MG63 (cell line): ENCODE data around the gene TPGS2. TPM values are rescaled to one million over a fixed set of nuclear protein-coding genes. Genes with fewer than 3 reads are reported as not detected.
A peak's percentile ranks its signal among the peaks of the same experiment; 100 is the strongest.
"Not testable (repeated sequence)": the region's sequence is repeated elsewhere in the genome, so short reads cannot be mapped to it uniquely, and the experiment has no call there.

Source experiments
- DNase-seq: peaks from one replicate; pipeline ENCODE4 v3.0.0-alpha.2; 2020
- H3K27me3 ChIP-seq: fragments of 250-450 bp; sonication (Bioruptor Pico); 2 replicates; pipeline ENCODE4 v1.5.1; 2020; ENCODE audit warnings: mild to moderate bottlenecking, moderate library complexity
- H3K36me3 ChIP-seq: fragments of 250-450 bp; sonication (Bioruptor Pico); 2 replicates; pipeline ENCODE4 v1.5.1; 2020; ENCODE audit warnings: mild to moderate bottlenecking, moderate library complexity
- H3K4me3 ChIP-seq: fragments of 250-450 bp; sonication (Bioruptor Pico); 2 replicates; pipeline ENCODE4 v1.5.1; 2020; ENCODE audit warnings: mild to moderate bottlenecking, moderate library complexity
- H3K9me3 ChIP-seq: fragments of 250-450 bp; sonication (Bioruptor Pico); 2 replicates; pipeline ENCODE4 v1.5.1; 2020; ENCODE audit warnings: mild to moderate bottlenecking, moderate library complexity
- total RNA-seq: library from RNA; depleted of rRNA; stranded (reverse); fragments of >200 nt; shearing (Covaris generic); gene quantifications from 2 replicates; pipeline ENCODE4 v1.2.3, GENCODE V29; 2014; ENCODE audit warnings: low replicate concordance; rRNA removed

Gene TPGS2
- total RNA-seq, 1 experiment from 2014 or later = 127 TPM

DNA sequence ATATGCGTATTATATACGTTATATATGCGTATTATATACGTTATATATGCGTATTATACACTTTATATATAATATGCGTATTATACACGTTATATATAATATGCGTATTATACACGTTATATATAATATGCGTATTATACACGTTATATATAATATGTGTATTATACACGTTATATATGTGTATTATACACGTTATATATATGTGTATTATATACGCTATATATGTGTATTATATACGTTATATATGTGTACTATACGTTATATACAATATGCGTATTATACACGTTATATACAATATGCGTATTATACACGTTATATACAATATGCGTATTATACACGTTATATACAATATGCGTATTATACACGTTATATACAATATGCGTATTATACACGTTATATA lies 65.8 kb downstream of the TPGS2 start:
- H3K4me3 ChIP-seq, H3K27me3 ChIP-seq, H3K9me3 ChIP-seq, DNase-seq, H3K36me3 ChIP-seq: not testable (repeated sequence)

DNA sequence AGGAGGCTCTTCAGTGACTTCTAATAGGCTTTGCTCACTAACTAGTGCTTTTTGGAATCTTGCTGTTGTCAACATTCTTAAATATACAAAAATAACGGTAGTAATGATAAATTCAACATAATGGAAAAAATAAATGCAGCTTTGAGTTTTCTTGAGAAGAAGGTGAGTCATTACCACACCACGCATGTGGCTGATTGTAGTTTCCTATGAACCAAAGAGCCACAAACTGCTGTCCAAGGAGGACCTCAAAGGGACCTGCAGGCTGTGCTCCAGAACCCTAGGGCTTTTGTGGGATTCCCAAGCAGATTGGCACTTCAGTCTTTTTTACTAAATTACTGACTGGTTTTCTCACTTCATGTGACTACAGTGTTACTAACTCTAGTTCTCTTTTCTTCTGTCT lies 66.7 kb downstream of the TPGS2 start:
- DNase-seq = no peak
- no peak overlapping the region for H3K4me3 ChIP-seq
- H3K9me3 ChIP-seq = no peaks in the 10 kb centered on the region
- no peaks in the 10 kb centered on the region for H3K27me3 ChIP-seq
- no peaks in the 10 kb centered on the region for H3K36me3 ChIP-seq

DNA sequence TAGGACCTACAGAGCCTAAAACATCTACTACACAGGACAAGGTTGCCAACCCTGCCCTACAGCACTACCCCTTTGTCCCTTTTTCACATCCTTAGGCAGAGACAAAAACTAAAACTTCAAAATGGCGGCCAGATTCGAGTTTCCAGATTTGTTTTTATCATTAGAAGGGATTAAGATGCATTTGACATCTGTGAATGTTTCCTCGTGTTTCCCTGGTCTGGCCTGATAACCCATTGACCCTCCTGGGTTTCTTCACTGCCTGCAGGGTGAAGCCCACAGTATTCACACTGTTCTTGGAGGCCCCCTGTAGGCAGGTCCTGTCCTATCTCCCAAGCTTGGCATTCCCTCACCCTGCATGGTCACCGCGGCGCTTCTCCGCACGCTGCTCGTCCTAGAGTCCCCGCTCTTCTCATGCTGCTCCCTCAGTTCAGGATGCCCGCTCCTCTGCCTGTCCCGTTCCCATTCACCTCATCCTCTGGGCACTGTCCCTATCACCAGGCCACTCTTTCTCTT lies 67.6 kb downstream of the TPGS2 start:
- Histone ChIP-seq H3K9me3 (no peaks in the 10 kb centered on the region), H3K36me3 (no peaks in the 10 kb centered on the region), H3K4me3 (no peak overlapping the region), H3K27me3 (no peaks in the 10 kb centered on the region)
- no peak for DNase-seq

DNA sequence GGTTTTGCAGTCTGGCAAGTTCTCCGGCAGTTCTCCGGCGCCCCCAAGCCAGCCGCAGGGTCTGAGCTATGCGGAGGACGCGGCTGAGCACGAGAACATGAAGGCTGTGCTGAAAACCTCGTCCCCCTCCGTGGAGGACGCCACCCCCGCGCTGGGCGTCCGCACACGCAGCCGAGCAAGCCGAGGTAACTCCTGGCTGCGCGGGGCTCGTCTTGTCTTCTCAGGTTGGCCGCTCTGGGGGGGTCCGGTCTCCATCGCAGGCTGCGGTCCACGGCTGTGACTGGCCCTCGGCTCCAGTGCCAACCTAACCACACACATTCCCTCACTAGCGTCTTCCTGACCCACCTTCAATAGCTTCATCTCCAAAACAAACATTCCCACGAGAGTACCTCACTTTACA lies 68.2 kb downstream of the TPGS2 start:
- Histone ChIP-seq H3K36me3 (no peaks in the 10 kb centered on the region), H3K9me3 (no peaks in the 10 kb centered on the region), H3K27me3 (no peaks in the 10 kb centered on the region), H3K4me3 (no peak overlapping the region)
- no peak for DNase-seq

DNA sequence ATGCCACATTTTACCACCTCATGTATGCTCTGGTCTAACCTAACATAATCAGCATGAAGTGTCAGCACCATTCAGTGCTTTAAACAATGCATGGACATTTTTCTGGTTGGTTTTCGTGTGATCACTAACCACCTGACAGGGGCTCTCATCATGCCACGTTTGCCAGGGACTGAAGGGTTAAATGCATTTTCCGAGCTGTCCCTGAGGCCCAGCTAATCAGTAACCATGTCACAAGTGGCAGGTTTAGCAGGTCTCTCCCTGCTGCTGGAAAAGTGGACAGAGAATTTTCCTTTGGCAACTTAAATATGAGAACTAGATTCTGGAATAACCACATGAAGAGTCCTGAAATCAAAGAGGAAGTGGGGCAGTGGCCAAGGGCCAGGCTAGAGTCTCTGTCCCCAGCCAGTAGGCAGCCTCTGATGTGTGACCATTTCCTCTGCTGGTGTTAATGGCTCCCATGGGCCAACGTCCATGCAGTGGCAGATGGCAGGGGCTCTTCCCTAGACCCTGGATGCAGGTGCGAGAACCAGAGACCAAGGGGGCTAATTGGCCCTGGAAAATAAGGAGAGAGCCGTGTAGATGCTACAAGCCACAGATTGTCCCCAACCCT lies 69.5 kb downstream of the TPGS2 start:
- H3K27me3 ChIP-seq = no peaks in the 10 kb centered on the region
- no peak overlapping the region for H3K4me3 ChIP-seq
- DNase-seq = no peak
- H3K9me3 ChIP-seq = no peaks in the 10 kb centered on the region
- no peaks in the 10 kb centered on the region for H3K36me3 ChIP-seq

GRCh38 chr18:36758623-36759022 lies 70.2 kb downstream of the TPGS2 start:
- Histone ChIP-seq H3K4me3 (no peak overlapping the region), H3K9me3 (no peaks in the 10 kb centered on the region), H3K36me3 (no peaks in the 10 kb centered on the region), H3K27me3 (no peaks in the 10 kb centered on the region)
- DNase-seq = no peak

DNA sequence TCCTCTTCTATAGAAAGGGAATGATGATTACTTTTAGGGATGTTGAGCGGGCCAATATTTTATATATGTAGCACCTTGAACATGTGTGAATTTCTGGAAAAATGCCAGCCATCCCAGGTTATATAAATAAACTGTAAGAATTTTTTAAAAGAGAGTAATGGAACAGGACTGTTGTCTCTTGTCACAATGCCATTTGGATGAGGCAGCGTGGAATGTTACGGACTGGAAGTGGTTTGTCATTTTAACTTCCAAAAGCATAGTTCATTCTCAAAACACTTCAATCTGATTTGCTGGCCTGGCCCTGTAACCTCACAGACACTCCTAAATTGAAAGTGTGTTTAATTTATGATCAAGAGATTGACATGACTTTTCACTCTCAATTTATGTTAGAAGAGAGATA lies 70.8 kb downstream of the TPGS2 start:
- Histone ChIP-seq H3K27me3 (no peaks in the 10 kb centered on the region), H3K36me3 (no peaks in the 10 kb centered on the region), H3K4me3 (no peak overlapping the region), H3K9me3 (no peaks in the 10 kb centered on the region)
- no peak for DNase-seq

- Histone ChIP-seq H3K4me3 (no peak overlapping the region), H3K9me3 (no peaks in the 10 kb centered on the region), H3K27me3 (no peaks in the 10 kb centered on the region), H3K36me3 (no peaks in the 10 kb centered on the region)
- DNase-seq = no peak
Observed at GRCh38 chr18:36757081-36757480, 71.7 kb downstream of the TPGS2 start.

DNA sequence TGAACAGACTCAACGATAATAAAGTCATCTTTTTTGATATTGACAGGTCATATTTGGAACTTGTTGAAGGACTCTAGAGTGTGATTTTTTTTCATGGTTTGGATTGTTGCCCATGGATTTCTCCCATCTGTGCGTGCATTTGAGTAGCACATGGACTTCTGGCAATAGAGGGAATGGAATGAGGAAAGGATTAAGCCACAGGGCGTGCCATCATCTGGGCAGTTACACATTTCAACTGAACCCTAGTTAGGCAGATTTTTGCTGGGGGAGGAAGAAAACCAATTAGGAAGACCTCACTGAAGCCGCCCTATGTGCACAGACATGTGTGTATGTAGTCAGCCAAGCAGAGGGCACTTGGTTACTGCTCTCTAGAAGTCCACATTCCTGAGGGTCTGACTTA lies 72.6 kb downstream of the TPGS2 start:
- peak; percentile 25 for DNase-seq
- H3K9me3 ChIP-seq = no peaks in the 10 kb centered on the region
- no peak overlapping the region for H3K4me3 ChIP-seq
- H3K36me3 ChIP-seq = no peaks in the 10 kb centered on the region
- no peaks in the 10 kb centered on the region for H3K27me3 ChIP-seq

GRCh38 chr18:36752929-36753865 lies 75.6 kb downstream of the TPGS2 start:
- H3K4me3 ChIP-seq = no peak overlapping the region
- no peaks in the 10 kb centered on the region for H3K9me3 ChIP-seq
- no peaks in the 10 kb centered on the region for H3K27me3 ChIP-seq
- no peak for DNase-seq
- no peaks in the 10 kb centered on the region for H3K36me3 ChIP-seq

DNA sequence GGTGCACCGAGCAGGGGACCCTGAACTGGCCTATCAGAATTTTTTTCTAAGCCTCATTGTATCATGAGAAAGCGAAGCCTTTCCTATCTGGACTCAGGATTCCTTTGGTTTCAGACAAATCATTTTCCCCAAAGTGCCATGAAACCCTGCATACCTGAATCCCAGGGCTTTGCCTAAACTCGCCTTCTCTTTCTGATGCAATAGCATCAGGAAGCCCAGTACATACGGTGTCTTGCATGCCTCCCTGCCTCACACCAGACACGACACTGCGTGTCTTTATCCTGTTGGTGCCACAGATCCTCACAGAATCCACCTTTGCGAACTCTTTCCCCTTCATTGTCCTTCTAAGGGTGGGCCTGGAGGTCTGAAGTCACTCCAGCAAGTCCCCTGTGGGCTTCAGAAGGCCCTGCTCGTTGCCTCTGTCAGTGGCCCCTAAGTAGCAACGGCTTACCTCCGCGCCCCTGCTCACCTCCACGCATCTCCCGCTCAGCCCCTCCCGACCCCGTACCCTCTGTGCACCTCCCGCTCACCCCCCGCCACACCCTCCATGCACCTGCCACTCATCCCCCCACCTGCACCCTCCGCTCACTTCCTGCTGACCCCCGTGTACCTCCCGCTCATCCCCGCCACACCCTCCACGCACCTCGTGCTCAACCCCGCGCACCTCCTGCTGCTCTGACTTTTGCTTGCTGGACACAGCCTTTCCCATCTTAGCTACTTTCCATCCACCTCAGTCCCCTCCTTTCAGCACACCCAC lies 83.4 kb downstream of the TPGS2 start:
- Histone ChIP-seq H3K9me3 (no peaks in the 10 kb centered on the region), H3K36me3 (no peaks in the 10 kb centered on the region), H3K27me3 (no peaks in the 10 kb centered on the region), H3K4me3 (no peak overlapping the region)
- no peak for DNase-seq

DNA sequence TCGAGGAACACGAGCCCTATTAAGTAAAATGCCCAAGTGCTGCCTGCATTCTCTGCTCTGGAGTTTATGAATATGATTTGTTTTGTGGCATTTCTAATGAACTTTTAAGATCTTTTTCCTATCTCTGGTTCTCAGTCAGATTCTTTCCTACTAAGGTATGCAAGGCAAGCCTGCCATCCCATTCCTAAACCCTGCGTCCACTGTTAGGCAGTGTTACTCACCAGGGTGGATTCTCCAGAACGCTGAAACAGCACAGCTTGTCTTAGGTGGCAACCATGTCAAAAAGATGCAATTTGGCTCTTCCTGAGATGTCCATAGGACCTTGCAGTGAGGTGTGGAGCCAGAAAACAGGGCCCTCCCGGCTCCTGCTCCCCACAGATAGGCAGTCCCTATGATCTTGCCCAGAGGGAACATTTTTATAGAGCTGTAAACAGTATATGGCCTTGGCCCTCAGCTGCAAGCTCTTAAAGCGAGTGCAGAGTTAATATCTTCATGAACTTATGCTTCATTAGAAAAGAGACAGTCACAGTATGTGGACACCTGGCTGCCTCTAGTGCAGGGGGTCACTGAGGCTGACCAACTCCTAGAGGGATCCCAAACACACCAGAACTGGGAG lies 84.4 kb downstream of the TPGS2 start:
- no peak for DNase-seq
- no peaks in the 10 kb centered on the region for H3K9me3 ChIP-seq
- H3K36me3 ChIP-seq = no peaks in the 10 kb centered on the region
- H3K4me3 ChIP-seq = no peak overlapping the region
- H3K27me3 ChIP-seq = no peaks in the 10 kb centered on the region

Other genes with a start within 250 kb of the TPGS2 start
- gene KIAA1328, start 125 bp upstream of the TPGS2 start, total RNA-seq = 1.8 and 2.4 TPM in 2 replicates